ENCODE data around the gene EYS. TPM values are rescaled to one million over a fixed set of nuclear protein-coding genes. Genes with fewer than 3 reads are reported as not detected.

Gene EYS
- polyA plus RNA-seq, 1 of the 3 experiments (the other 2 are of a cell fraction), result 0.05 TPM

DNA sequence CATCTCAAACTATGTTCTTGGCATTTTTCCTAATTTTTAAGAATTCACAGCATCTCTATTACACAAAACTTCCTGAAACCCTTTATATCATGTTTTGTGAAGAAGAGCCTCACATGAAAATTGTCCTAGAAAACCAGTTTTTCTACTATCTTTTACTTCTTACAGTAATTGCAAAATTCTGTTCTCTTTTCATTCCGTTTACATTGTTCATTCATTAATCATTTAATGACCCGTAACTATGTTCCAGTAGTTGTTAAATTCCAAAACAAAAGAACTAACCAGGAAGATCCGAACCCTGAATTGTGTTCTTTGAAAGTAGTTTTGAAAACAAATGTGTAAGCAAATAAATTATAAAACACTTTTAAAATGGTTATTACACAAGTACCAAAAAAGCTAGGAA lies 597.0 kb downstream of the EYS start:
- 58% methylated on average over 3 of the region's 3 CpGs for WGBS (ENCODE audit: low lambda C conversion rate)

DNA sequence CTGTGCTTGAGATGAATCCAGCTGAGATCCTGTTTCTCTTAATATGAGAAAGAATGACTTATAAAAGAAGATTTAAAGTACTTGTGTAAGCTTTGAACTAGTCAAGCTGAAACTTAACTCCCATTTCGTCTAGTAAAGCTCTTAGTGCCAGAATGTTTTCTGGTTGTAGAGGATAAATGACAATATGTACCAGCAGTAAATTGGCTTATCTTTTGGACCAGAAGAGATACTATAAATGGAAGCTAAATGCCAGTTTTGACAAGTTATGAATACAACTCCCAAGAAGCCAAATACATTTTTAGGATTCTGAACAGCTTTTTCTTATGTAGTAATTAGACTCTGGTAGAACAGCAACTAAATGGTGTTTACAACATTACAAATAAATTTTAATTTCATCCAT lies 608.7 kb downstream of the EYS start:
- Histone ChIP-seq H3F3A (replicated peaks; ENCODE audit: insufficient read depth) (no peaks in the 10 kb centered on the region), H3K9me3 (no peaks in the 10 kb centered on the region), H3K79me2 (ENCODE audit: insufficient read depth) (no peaks in the 10 kb centered on the region), H3K9ac (no peak overlapping the region), H3K4me2 (no peak overlapping the region), H4K20me1 (ENCODE audit: insufficient read depth) (no peaks in the 10 kb centered on the region), H3K27ac (ENCODE audit: low read depth in 2 of 2, low read length in 1 of 2) (no peak overlapping the region), H3K4me1 (ENCODE audit: control insufficient read depth in 1 of 2, insufficient read depth in 2 of 2, low read depth in 1 of 2, low read length in 1 of 2) (no peaks in the 10 kb centered on the region), H2AFZ (ENCODE audit: low read depth) (no peak overlapping the region), H3K4me3 (ENCODE audit: low read depth in 2 of 2, low read length in 1 of 2) (no peak overlapping the region), H3K9me2 (no peaks in the 10 kb centered on the region; the same call in 1 of the 2 replicates), H3K27me3 (ENCODE audit: insufficient read depth) (no peaks in the 10 kb centered on the region), H3K36me3 (replicated peaks in 1 of 2; ENCODE audit: control insufficient read depth in 1 of 2, insufficient read depth in 2 of 2, low read length in 1 of 2) (no peaks in the 10 kb centered on the region)
- DNase-seq, result no peak
- WGBS (ENCODE audit: low lambda C conversion rate), result 10% methylated on average over 1 of the region's 1 CpG
- POLR2A ChIA-PET, result no interaction called here
- TF ChIP-seq EP300 (IDR thresholded peaks at IDR 0.05; ENCODE audit: borderline replicate concordance in 1 of 2, low read depth in 1 of 2, low read length in 1 of 2) (no peak), NRF1 (IDR thresholded peaks at IDR 0.05; ENCODE audit: low read depth, low read length) (no peak), TEAD4 (IDR thresholded peaks at IDR 0.05; ENCODE audit: borderline replicate concordance, insufficient read depth) (no peak), TCF12 (IDR thresholded peaks at IDR 0.05) (no peak), GATA2 (CRISPR knock-in tag; IDR thresholded peaks at IDR 0.05) (no peak)
- CTCF ChIA-PET, result interaction anchor here (1.0 kb wide), 1 partner anchor 151 kb away, joined by 3 read pairs; no protein-coding TSS in a partner anchor

More for the DNA sequence above, 597.0 kb downstream of the EYS start:
- H3K27ac ChIP-seq (ENCODE audit: low read depth in 2 of 2, low read length in 1 of 2), result no peak overlapping the region
- CTCF ChIA-PET, result no interaction called here
- no peaks in the 10 kb centered on the region for H3K79me2 ChIP-seq (ENCODE audit: insufficient read depth)
- no peak overlapping the region for H3K4me2 ChIP-seq
- no peak overlapping the region for H3K4me3 ChIP-seq (ENCODE audit: low read depth in 2 of 2, low read length in 1 of 2)
- no peaks in the 10 kb centered on the region for H3K9me2 ChIP-seq
- H3F3A ChIP-seq (replicated peaks; ENCODE audit: insufficient read depth), result no peaks in the 10 kb centered on the region
- no peaks in the 10 kb centered on the region; the same call in 1 of the 2 replicates for H3K9me3 ChIP-seq
- DNase-seq, result no peak
- TF ChIP-seq SIN3A (IDR thresholded peaks at IDR 0.05; ENCODE audit: borderline replicate concordance, low read depth, low read length) (no peak), TEAD4 (IDR thresholded peaks at IDR 0.05; ENCODE audit: borderline replicate concordance, insufficient read depth) (no peak), NFIC (IDR thresholded peaks at IDR 0.05; ENCODE audit: borderline replicate concordance) (no peak), SMC3 (IDR thresholded peaks at IDR 0.05; ENCODE audit: low read depth, low read length) (no peak), EZH2phosphoT487 (IDR thresholded peaks at IDR 0.05; ENCODE audit: borderline replicate concordance, low read depth) (no peak), FOXJ3 (CRISPR knock-in tag; IDR thresholded peaks at IDR 0.05) (no peak), RFX5 (IDR thresholded peaks at IDR 0.05; ENCODE audit: low read length) (no peak), MXI1 (IDR thresholded peaks at IDR 0.05; ENCODE audit: low read depth, low read length) (no peak), YY1 (IDR thresholded peaks at IDR 0.05; ENCODE audit: low read depth) (no peak), FOXM1 (IDR thresholded peaks at IDR 0.05; ENCODE audit: low read depth) (no peak)
- TF ChIP-seq, protein P1, sequence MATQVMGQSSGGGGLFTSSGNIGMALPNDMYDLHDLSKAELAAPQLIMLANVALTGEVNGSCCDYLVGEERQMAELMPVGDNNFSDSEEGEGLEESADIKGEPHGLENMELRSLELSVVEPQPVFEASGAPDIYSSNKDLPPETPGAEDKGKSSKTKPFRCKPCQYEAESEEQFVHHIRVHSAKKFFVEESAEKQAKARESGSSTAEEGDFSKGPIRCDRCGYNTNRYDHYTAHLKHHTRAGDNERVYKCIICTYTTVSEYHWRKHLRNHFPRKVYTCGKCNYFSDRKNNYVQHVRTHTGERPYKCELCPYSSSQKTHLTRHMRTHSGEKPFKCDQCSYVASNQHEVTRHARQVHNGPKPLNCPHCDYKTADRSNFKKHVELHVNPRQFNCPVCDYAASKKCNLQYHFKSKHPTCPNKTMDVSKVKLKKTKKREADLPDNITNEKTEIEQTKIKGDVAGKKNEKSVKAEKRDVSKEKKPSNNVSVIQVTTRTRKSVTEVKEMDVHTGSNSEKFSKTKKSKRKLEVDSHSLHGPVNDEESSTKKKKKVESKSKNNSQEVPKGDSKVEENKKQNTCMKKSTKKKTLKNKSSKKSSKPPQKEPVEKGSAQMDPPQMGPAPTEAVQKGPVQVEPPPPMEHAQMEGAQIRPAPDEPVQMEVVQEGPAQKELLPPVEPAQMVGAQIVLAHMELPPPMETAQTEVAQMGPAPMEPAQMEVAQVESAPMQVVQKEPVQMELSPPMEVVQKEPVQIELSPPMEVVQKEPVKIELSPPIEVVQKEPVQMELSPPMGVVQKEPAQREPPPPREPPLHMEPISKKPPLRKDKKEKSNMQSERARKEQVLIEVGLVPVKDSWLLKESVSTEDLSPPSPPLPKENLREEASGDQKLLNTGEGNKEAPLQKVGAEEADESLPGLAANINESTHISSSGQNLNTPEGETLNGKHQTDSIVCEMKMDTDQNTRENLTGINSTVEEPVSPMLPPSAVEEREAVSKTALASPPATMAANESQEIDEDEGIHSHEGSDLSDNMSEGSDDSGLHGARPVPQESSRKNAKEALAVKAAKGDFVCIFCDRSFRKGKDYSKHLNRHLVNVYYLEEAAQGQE (IDR thresholded peaks at IDR 0.05; ENCODE audit: low read depth, low read length), result no peak
- TF ChIP-seq, protein P2, sequence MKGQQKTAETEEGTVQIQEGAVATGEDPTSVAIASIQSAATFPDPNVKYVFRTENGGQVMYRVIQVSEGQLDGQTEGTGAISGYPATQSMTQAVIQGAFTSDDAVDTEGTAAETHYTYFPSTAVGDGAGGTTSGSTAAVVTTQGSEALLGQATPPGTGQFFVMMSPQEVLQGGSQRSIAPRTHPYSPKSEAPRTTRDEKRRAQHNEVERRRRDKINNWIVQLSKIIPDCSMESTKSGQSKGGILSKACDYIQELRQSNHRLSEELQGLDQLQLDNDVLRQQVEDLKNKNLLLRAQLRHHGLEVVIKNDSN (IDR thresholded peaks at IDR 0.05; ENCODE audit: borderline replicate concordance, low read depth), result no peak
- TF ChIP-seq, protein P3, sequence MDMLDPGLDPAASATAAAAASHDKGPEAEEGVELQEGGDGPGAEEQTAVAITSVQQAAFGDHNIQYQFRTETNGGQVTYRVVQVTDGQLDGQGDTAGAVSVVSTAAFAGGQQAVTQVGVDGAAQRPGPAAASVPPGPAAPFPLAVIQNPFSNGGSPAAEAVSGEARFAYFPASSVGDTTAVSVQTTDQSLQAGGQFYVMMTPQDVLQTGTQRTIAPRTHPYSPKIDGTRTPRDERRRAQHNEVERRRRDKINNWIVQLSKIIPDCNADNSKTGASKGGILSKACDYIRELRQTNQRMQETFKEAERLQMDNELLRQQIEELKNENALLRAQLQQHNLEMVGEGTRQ (IDR thresholded peaks at IDR 0.05; ENCODE audit: borderline replicate concordance, low read depth, low read length), result no peak
- no peak overlapping the region for H2AFZ ChIP-seq (ENCODE audit: low read depth)
- H4K20me1 ChIP-seq (ENCODE audit: insufficient read depth), result no peaks in the 10 kb centered on the region
- POLR2A ChIA-PET, result no interaction called here
- no peaks in the 10 kb centered on the region for H3K36me3 ChIP-seq (replicated peaks in 1 of 2; ENCODE audit: control insufficient read depth in 1 of 2, insufficient read depth in 2 of 2, low read length in 1 of 2)
- no peaks in the 10 kb centered on the region; a peak in 1 of 4 replicates for H3K4me1 ChIP-seq (ENCODE audit: control insufficient read depth in 1 of 2, insufficient read depth in 2 of 2, low read depth in 1 of 2, low read length in 1 of 2)
- no peaks in the 10 kb centered on the region for H3K27me3 ChIP-seq (ENCODE audit: insufficient read depth)
- no peak overlapping the region for H3K9ac ChIP-seq

Data from SK-N-SH (cell line).